ENCODE results near the gene MED17.

MED17 gene

GRCh38 chr11:93841446-93841845 lies 57.4 kb downstream of the MED17 start:
- no peak for TF ChIP-seq CTCF (conservative IDR thresholded peaks at IDR 0.05; ENCODE audit: low read depth, low read length)
- no peak for DNase-seq (ENCODE audit: low read depth)
- no peak overlapping the region for H3K4me3 ChIP-seq (ENCODE audit: low read length)

- DNase-seq (ENCODE audit: low read depth), result no peak
- no peak for TF ChIP-seq CTCF (conservative IDR thresholded peaks at IDR 0.05; ENCODE audit: low read depth, low read length)
- no peak overlapping the region for H3K4me3 ChIP-seq (ENCODE audit: low read length)
Observed at GRCh38 chr11:93842034-93842433, 58.0 kb downstream of the MED17 start.

GRCh38 chr11:93842461-93842860 lies 58.4 kb downstream of the MED17 start:
- peak; percentile 45 for DNase-seq (ENCODE audit: low read depth)
- no peak for TF ChIP-seq CTCF (conservative IDR thresholded peaks at IDR 0.05; ENCODE audit: low read depth, low read length)
- no peak overlapping the region for H3K4me3 ChIP-seq (ENCODE audit: low read length)

GRCh38 chr11:93843906-93844305 lies 59.8 kb downstream of the MED17 start:
- no peak for TF ChIP-seq CTCF (conservative IDR thresholded peaks at IDR 0.05; ENCODE audit: low read depth, low read length)
- H3K4me3 ChIP-seq (ENCODE audit: low read length), result no peak overlapping the region

GRCh38 chr11:93844568-93844967 lies 60.5 kb downstream of the MED17 start:
- H3K4me3 ChIP-seq (ENCODE audit: low read length), result no peak overlapping the region
- TF ChIP-seq CTCF (conservative IDR thresholded peaks at IDR 0.05; ENCODE audit: low read depth, low read length), result no peak
- no peak for DNase-seq (ENCODE audit: low read depth)

More at GRCh38 chr11:93843906-93844305, 59.8 kb downstream of the MED17 start:
- no peak for DNase-seq (ENCODE audit: low read depth)

GRCh38 chr11:93845181-93846092 lies 61.4 kb downstream of the MED17 start:
- H3K4me3 ChIP-seq (ENCODE audit: low read length), result no peak overlapping the region
- TF ChIP-seq CTCF (conservative IDR thresholded peaks at IDR 0.05; ENCODE audit: low read depth, low read length), result no peak
- DNase-seq (ENCODE audit: low read depth), result no peak

GRCh38 chr11:93846411-93846810 lies 62.3 kb downstream of the MED17 start:
- TF ChIP-seq CTCF (conservative IDR thresholded peaks at IDR 0.05; ENCODE audit: low read depth, low read length), result no peak
- DNase-seq (ENCODE audit: low read depth), result no peak

More at GRCh38 chr11:93846411-93846810, 62.3 kb downstream of the MED17 start:
- H3K4me3 ChIP-seq (ENCODE audit: low read length), result no peak overlapping the region

Data from retinal pigment epithelial cell (primary cell).